Kidney (tissue), 14 donors: ENCODE data around the gene TCF7L2. TPM values are rescaled to one million over a fixed set of nuclear protein-coding genes. Genes with fewer than 3 reads are reported as not detected.

Source experiments
- DNase-seq, 5 donors: peaks; one replicate each; pipeline ENCODE4 v3.0.0-alpha.2; 2013 to 2020
- FAIRE-seq: peaks from 2 replicates; lab custom pipeline; 2012; peaks lifted over from hg19 to GRCh38; lab: Jason Lieb, UNC
- H3K27ac ChIP-seq, 2 donors: one replicate each; pipeline ENCODE4 v1.7.0; 2013; ENCODE audit warnings: low read depth in 2 of 2, low read length in 2 of 2, inconsistent platforms in 1 of 2
- H3K27me3 ChIP-seq: one replicate; pipeline ENCODE4 v1.7.1; 2013; ENCODE audit warnings: low read length, inconsistent platforms; ENCODE audit not compliant: control insufficient read depth, insufficient read depth
- H3K36me3 ChIP-seq, 3 donors: one replicate each; pipeline versions ENCODE4 v1.7.0 to v1.7.1; 2013; ENCODE audit warnings: low read length in 3 of 3, control low read depth in 1 of 3, inconsistent platforms in 1 of 3; ENCODE audit not compliant: insufficient read depth in 3 of 3, control insufficient read depth in 2 of 3
- H3K4me1 ChIP-seq, 3 donors: one replicate each; pipeline versions ENCODE4 v1.7.0 to v1.7.1; 2013; ENCODE audit warnings: low read length in 3 of 3, inconsistent platforms in 1 of 3, low read depth in 1 of 3; ENCODE audit not compliant: control insufficient read depth in 2 of 3, insufficient read depth in 2 of 3
- H3K4me3 ChIP-seq, 3 donors: one replicate each; pipeline versions ENCODE4 v1.7.0 to v1.8.1; 2013; ENCODE audit warnings: low read length in 3 of 3, control low read depth in 1 of 3, inconsistent platforms in 1 of 3
- H3K9ac ChIP-seq, 3 donors: one replicate each; pipeline versions ENCODE4 v1.7.0 to v1.7.1; 2013; ENCODE audit warnings: low read length in 3 of 3, control low read depth in 1 of 3, inconsistent platforms in 1 of 3
- H3K9me3 ChIP-seq, 3 donors: one replicate each; pipeline versions ENCODE4 v1.7.0 to v1.7.1; 2013; ENCODE audit warnings: low read length in 3 of 3, control low read depth in 1 of 3, inconsistent platforms in 1 of 3; ENCODE audit not compliant: control insufficient read depth in 2 of 3, insufficient read depth in 1 of 3
- intact Hi-C: fragments of 100-400 bp; cut with DNase I; formaldehyde crosslinking; loops from one replicate; pipeline ENCODE4 v1.11.1; 2022
- polyA plus RNA-seq: library from polyadenylated mRNA; stranded (reverse); fragments of 350-450 nt; fragmentation: Illumina TruSeq; extraction: RNeasy Lipid Tissue Mini Kit (QIAGEN cat#74804); gene quantifications from one replicate; pipeline ENCODE4 v1.2.3, GENCODE V29; 2014; ENCODE audit warnings: low read depth, low replicate concordance; ENCODE audit not compliant: insufficient read depth
- total RNA-seq: library from RNA; stranded (reverse); fragmentation: NEBNext Ultra II Directional; extraction: Animal tissue kit (Norgen Biotek cat#: 25700); gene quantifications from one replicate; pipeline ENCODE4 v1.2.1, GENCODE V29; 2021
- TF ChIP-seq, protein P1 (sequence below): IDR thresholded peaks from 3 replicates; pipeline ENCODE4 v1.5.1; 2012; ENCODE audit warnings: mild to moderate bottlenecking, moderate library complexity, borderline replicate concordance; ENCODE audit not compliant: insufficient read depth; ENCODE audit errors: extremely low read depth
- donor health status: control.
- donor health status: control.
- donor health status: control.
- donor health status: control.
- donor health status: control.
- donor health status: DM: yes; HTN: yes; CAD: no.
- donor health status: Normal renal cell carcinoma (clear cell type).

Gene TCF7L2
- total and polyA plus RNA-seq, 2 donors from 2014 or later = 6.5 to 32.4 TPM

DNA sequence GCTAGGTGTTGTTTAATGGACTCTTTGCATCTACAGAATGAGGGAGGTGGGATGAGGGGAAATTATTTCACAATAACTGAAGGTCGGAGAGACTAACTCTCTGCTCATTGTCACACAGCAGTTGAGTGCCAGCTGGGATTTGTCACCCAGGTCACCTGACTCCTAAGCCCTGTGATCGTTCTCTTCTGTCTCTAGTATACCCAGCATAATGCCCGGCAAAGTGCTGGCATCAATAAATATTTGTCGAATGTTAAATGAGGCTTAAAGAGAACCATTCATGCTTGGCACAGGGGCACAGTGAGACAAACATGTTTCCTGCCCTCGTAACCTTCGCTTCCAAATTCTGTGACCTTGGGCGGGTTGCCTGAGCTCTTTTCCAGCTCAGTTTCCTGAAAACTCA lies 70.8 kb downstream of the TCF7L2 start:
- no peak overlapping the region for H3K9ac ChIP-seq
- DNase-seq (peak in 2 of 5 donors; percentile 51 to 67), FAIRE-seq (no peak)
- H3K4me3 ChIP-seq = no peak overlapping the region
- no peaks in the 10 kb centered on the region for H3K9me3 ChIP-seq
- peak overlapping the region; percentile 52 to 61 for H3K27ac ChIP-seq
- TF ChIP-seq, protein P1, sequence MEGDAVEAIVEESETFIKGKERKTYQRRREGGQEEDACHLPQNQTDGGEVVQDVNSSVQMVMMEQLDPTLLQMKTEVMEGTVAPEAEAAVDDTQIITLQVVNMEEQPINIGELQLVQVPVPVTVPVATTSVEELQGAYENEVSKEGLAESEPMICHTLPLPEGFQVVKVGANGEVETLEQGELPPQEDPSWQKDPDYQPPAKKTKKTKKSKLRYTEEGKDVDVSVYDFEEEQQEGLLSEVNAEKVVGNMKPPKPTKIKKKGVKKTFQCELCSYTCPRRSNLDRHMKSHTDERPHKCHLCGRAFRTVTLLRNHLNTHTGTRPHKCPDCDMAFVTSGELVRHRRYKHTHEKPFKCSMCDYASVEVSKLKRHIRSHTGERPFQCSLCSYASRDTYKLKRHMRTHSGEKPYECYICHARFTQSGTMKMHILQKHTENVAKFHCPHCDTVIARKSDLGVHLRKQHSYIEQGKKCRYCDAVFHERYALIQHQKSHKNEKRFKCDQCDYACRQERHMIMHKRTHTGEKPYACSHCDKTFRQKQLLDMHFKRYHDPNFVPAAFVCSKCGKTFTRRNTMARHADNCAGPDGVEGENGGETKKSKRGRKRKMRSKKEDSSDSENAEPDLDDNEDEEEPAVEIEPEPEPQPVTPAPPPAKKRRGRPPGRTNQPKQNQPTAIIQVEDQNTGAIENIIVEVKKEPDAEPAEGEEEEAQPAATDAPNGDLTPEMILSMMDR = no peak
- no peaks in the 10 kb centered on the region for H3K27me3 ChIP-seq
- no peaks in the 10 kb centered on the region for H3K36me3 ChIP-seq
- intact Hi-C loops = no loop called here
- H3K4me1 ChIP-seq = peaks cover 0 to 44% (median 28%) of the 10 kb centered on the region in 3 donors

DNA sequence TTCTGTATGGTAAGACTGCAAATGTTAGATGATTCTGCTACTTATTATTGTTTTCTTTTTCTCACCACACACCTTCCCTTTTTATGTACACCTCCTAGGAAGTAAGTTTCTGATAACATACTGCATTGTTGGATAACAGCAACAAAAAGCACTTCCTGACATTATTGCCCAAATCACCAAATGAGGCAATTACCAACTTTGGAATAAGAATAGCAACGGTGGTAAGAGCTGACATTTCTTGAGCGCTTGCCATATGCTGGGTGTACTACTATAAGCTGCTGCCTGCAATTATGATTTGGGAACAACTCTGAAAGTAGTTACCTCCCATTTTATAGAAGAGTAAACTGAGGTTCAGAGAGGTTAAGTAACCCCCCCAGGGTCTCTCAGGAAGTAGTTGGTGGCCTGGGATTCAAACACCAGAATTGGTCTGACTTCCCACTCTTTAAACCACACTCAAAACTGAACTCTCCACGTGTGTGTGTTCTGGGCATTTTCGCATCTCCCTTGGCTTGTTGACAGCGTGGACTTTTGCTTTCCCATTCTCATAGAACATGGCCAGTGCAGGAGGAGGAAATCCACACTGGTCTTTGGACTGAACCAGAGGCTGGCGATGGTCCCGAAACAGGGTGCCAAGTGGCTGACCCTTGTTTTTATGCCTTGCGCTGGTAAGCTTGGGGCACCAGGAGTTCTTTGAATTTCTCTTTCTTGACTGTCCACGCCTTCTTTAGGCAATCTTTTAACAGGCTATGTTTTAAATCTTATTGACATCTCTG lies 71.4 kb downstream of the TCF7L2 start:
- peaks cover 0 to 46% (median 29%) of the 10 kb centered on the region in 3 donors for H3K4me1 ChIP-seq
- TF ChIP-seq, protein P1 = no peak
- no peaks in the 10 kb centered on the region for H3K27me3 ChIP-seq
- H3K27ac ChIP-seq = peak overlapping the region; percentile 52 to 61
- FAIRE-seq (no peak), DNase-seq (no peak)
- H3K9ac ChIP-seq = no peak overlapping the region
- H3K36me3 ChIP-seq = no peaks in the 10 kb centered on the region
- no peaks in the 10 kb centered on the region for H3K9me3 ChIP-seq
- H3K4me3 ChIP-seq = no peak overlapping the region
- intact Hi-C loops = no loop called here

- Histone ChIP-seq H3K27ac (peak overlapping the region; percentile 13 to 18), H3K36me3 (no peaks in the 10 kb centered on the region), H3K4me1 (peaks cover 0 to 55% (median 29%) of the 10 kb centered on the region in 3 donors), H3K27me3 (no peaks in the 10 kb centered on the region), H3K4me3 (no peak overlapping the region), H3K9me3 (no peaks in the 10 kb centered on the region), H3K9ac (no peak overlapping the region)
- FAIRE-seq = no peak
- intact Hi-C loops = no loop called here
- no peak for DNase-seq
- TF ChIP-seq, protein P1 = no peak
Measured at GRCh38 chr10:113022265-113022664, 72.2 kb downstream of the TCF7L2 start.
